ENCODE results near the gene PGC. TPM values are rescaled to one million over a fixed set of nuclear protein-coding genes. Genes with fewer than 3 reads are reported as not detected.

Gene PGC
- polyA plus RNA-seq, 3 donors = not detected

- no peaks in the 10 kb centered on the region for H3K9me3 Mint-ChIP-seq
- Histone ChIP-seq H3K36me3 (replicated peaks in 1 of 2; ENCODE audit: control insufficient read depth in 1 of 2, insufficient read depth in 2 of 2, low read length in 2 of 2) (peaks cover 8 to 30% of the 10 kb centered on the region in 2 donors), H3K4me2 (replicated peaks; ENCODE audit: extremely low read depth, low read length, poor library complexity, severe bottlenecking) (peak overlapping the region; percentile 10), H3K9me3 (replicated peaks in 1 of 2; ENCODE audit: control insufficient read depth in 1 of 2, insufficient read depth in 1 of 2, low read length in 2 of 2) (no peaks in the 10 kb centered on the region), H3K79me2 (ENCODE audit: insufficient read depth, low read length) (peaks cover 79% of the 10 kb centered on the region), H3K4me1 (ENCODE audit: control insufficient read depth in 1 of 2, insufficient read depth in 2 of 2, low read length in 2 of 2) (peaks cover 70 to 75% of the 10 kb centered on the region in 2 donors), H3K27ac (ENCODE audit: low read depth in 1 of 2, low read length in 2 of 2) (no peak overlapping the region), H4K20me1 (ENCODE audit: insufficient read depth, low read length) (peaks cover 76% of the 10 kb centered on the region), H3K9ac (ENCODE audit: insufficient read depth, low read length, poor library complexity, severe bottlenecking) (no peak overlapping the region), H2AFZ (ENCODE audit: insufficient read depth, low read depth, low read length, poor library complexity, severe bottlenecking) (no peak overlapping the region), H3K27me3 (ENCODE audit: control insufficient read depth in 2 of 2, insufficient read depth in 2 of 2, low read length in 2 of 2) (no peaks in the 10 kb centered on the region), H3K4me3 (replicated peaks in 1 of 3; ENCODE audit: low read depth in 2 of 3, low read length in 3 of 3) (no peak overlapping the region)
- peaks cover 74% of the 10 kb centered on the region for H3K4me1 Mint-ChIP-seq
- H3K27me3 Mint-ChIP-seq (ENCODE audit: low read depth in 3 of 3) = peaks cover 0 to 5% (median 0%) of the 10 kb centered on the region in 3 donors
- WGBS (ENCODE audit: insufficient coverage) = 95% methylated on average over 5 of the region's 7 CpGs
- H3K27ac Mint-ChIP-seq = peak overlapping the region in 2 of 7 donors; percentile 4 to 26
- peaks cover 29 to 43% of the 10 kb centered on the region in 2 donors for H3K36me3 Mint-ChIP-seq
- intact Hi-C loops (cut with micrococcal nuclease) = loop anchor here in 1 of 2 donors (10.0 kb wide), 1 partner anchor 657 kb away; the partner anchor contains the start of genes NFYA and OARD1
- TF ChIP-seq CTCF (IDR thresholded peaks at IDR 0.05) = no peak
- H3K4me3 Mint-ChIP-seq = no peak overlapping the region
- no peak for DNase-seq
These were observed 15.6 kb downstream of the PGC start for GRCh38 chr6:41731561-41732086.

GRCh38 chr6:41730531-41731436, 16.4 kb downstream of the PGC start:
- 74% methylated on average over 5 of the region's 9 CpGs for WGBS (ENCODE audit: insufficient coverage)
- H3K27ac Mint-ChIP-seq = peak overlapping the region in 2 of 7 donors; percentile 41 to 65
- H3K4me3 ChIP-seq (replicated peaks in 1 of 3; ENCODE audit: low read depth in 2 of 3, low read length in 3 of 3) = no peak overlapping the region

More at GRCh38 chr6:41730531-41731436, 16.4 kb downstream of the PGC start:
- no peak for DNase-seq
- Histone ChIP-seq H3K27ac (ENCODE audit: low read depth in 1 of 2, low read length in 2 of 2) (no peak overlapping the region), H3K79me2 (ENCODE audit: insufficient read depth, low read length) (peaks cover 88% of the 10 kb centered on the region), H2AFZ (ENCODE audit: insufficient read depth, low read depth, low read length, poor library complexity, severe bottlenecking) (no peak overlapping the region), H3K9ac (ENCODE audit: insufficient read depth, low read length, poor library complexity, severe bottlenecking) (no peak overlapping the region), H3K36me3 (replicated peaks in 1 of 2; ENCODE audit: control insufficient read depth in 1 of 2, insufficient read depth in 2 of 2, low read length in 2 of 2) (peaks cover 8 to 30% of the 10 kb centered on the region in 2 donors), H3K4me1 (ENCODE audit: control insufficient read depth in 1 of 2, insufficient read depth in 2 of 2, low read length in 2 of 2) (peaks cover 70 to 78% of the 10 kb centered on the region in 2 donors), H4K20me1 (ENCODE audit: insufficient read depth, low read length) (peaks cover 82% of the 10 kb centered on the region), H3K27me3 (ENCODE audit: control insufficient read depth in 2 of 2, insufficient read depth in 2 of 2, low read length in 2 of 2) (no peaks in the 10 kb centered on the region), H3K4me2 (replicated peaks; ENCODE audit: extremely low read depth, low read length, poor library complexity, severe bottlenecking) (peak overlapping the region; percentile 10), H3K9me3 (replicated peaks in 1 of 2; ENCODE audit: control insufficient read depth in 1 of 2, insufficient read depth in 1 of 2, low read length in 2 of 2) (no peaks in the 10 kb centered on the region)
- peaks cover 31 to 47% of the 10 kb centered on the region in 2 donors for H3K36me3 Mint-ChIP-seq
- TF ChIP-seq CTCF (IDR thresholded peaks at IDR 0.05) = no peak
- H3K27me3 Mint-ChIP-seq (ENCODE audit: low read depth in 3 of 3) = peaks cover 0 to 3% (median 0%) of the 10 kb centered on the region in 3 donors
- H3K9me3 Mint-ChIP-seq = no peaks in the 10 kb centered on the region
- H3K4me1 Mint-ChIP-seq = peaks cover 74% of the 10 kb centered on the region
- intact Hi-C loops (cut with micrococcal nuclease) = loop anchor here in 1 of 2 donors (10.0 kb wide), 1 partner anchor 656 kb away; the partner anchor contains the start of genes NFYA and OARD1
- H3K4me3 Mint-ChIP-seq = peak overlapping the region in 1 of 2 donors; percentile 31

All from CD14-positive monocyte (primary cell).